WI38 (cell line): ENCODE results near the gene FBXL15.

Experiments
- H3K4me3 ChIP-seq: 2 replicates; pipeline ENCODE4 v1.5.1; 2011; ENCODE audit warnings: low read depth, mild to moderate bottlenecking, control low read depth, low read length
- CTCF ChIP-seq: IDR thresholded peaks from 2 replicates; pipeline ENCODE4 v1.5.1; 2012; ENCODE audit warnings: low read depth, mild to moderate bottlenecking, control low read depth, low read length

FBXL15 gene

GRCh38 chr10:102419269-102420180, 1.1 kb upstream of the FBXL15 start:
- no peak for TF ChIP-seq CTCF

GRCh38 chr10:102420181-102420713, 389 bp upstream of the FBXL15 start:
- H3K4me3 ChIP-seq = peak overlapping the region; percentile 90
- TF ChIP-seq CTCF = no peak

More at GRCh38 chr10:102419269-102420180, 1.1 kb upstream of the FBXL15 start:
- peak overlapping the region; percentile 90 for H3K4me3 ChIP-seq

GRCh38 chr10:102421507-102421756, 796 bp downstream of the FBXL15 start:
- TF ChIP-seq CTCF = no peak
- H3K4me3 ChIP-seq = peak overlapping the region; percentile 90

GRCh38 chr10:102421757-102422512, 1.3 kb downstream of the FBXL15 start:
- TF ChIP-seq CTCF = no peak
- H3K4me3 ChIP-seq = peak overlapping the region; percentile 90

- TF ChIP-seq CTCF = peak; percentile 82
- H3K4me3 ChIP-seq = peak overlapping the region; percentile 90; the same call in 1 of the 2 replicates
These were observed 2.0 kb downstream of the FBXL15 start for GRCh38 chr10:102422545-102423129.

GRCh38 chr10:102423372-102423968, 2.8 kb downstream of the FBXL15 start:
- TF ChIP-seq CTCF = no peak
- H3K4me3 ChIP-seq = no peak overlapping the region
